CD14-positive monocyte (primary cell): Measurements from ENCODE around the gene CYP46A1. TPM values are rescaled to one million over a fixed set of nuclear protein-coding genes. Genes with fewer than 3 reads are reported as not detected.

Source experiments
- DNase-seq, 3 donors: peaks; one replicate each; pipeline ENCODE4 v3.0.0-alpha.2; 2011 to 2022
- H2AFZ ChIP-seq: 2 replicates; pipeline ENCODE4 v1.6.0; 2012; ENCODE audit warnings: mild to moderate bottlenecking, low read depth, low read length, inconsistent platforms; ENCODE audit not compliant: insufficient read depth, poor library complexity, severe bottlenecking
- H3K27ac ChIP-seq, 2 donors: 1 replicate in 1 of 2; 2 replicates in 1 of 2; pipeline ENCODE4 v1.5.1; 2012 to 2013; ENCODE audit warnings: low read length in 2 of 2, control low read depth in 1 of 2, inconsistent platforms in 1 of 2, low read depth in 1 of 2, mild to moderate bottlenecking in 1 of 2
- H3K27me3 ChIP-seq, 2 donors: one replicate each; pipeline versions ENCODE4 v1.6.0 to v1.6.1; 2011 to 2013; ENCODE audit warnings: low read length in 2 of 2; ENCODE audit not compliant: control insufficient read depth in 2 of 2, insufficient read depth in 2 of 2
- H3K36me3 ChIP-seq, 2 donors: replicated peaks in 1 of 2; 1 replicate in 1 of 2; 2 replicates in 1 of 2; pipeline versions ENCODE4 v1.5.1 to v1.6.1; 2012 to 2013; ENCODE audit warnings: low read length in 2 of 2, control low read depth in 1 of 2, inconsistent platforms in 1 of 2, mild to moderate bottlenecking in 1 of 2; ENCODE audit not compliant: insufficient read depth in 2 of 2, control insufficient read depth in 1 of 2
- H3K4me1 ChIP-seq, 2 donors: 1 replicate in 1 of 2; 2 replicates in 1 of 2; pipeline versions ENCODE4 v1.5.1 to v1.6.1; 2012 to 2013; ENCODE audit warnings: low read length in 2 of 2, control low read depth in 1 of 2, inconsistent platforms in 1 of 2, mild to moderate bottlenecking in 1 of 2, moderate library complexity in 1 of 2; ENCODE audit not compliant: insufficient read depth in 2 of 2, control insufficient read depth in 1 of 2
- H3K4me2 ChIP-seq: replicated peaks from 2 replicates; pipeline ENCODE3; 2012; ENCODE audit warnings: low read length, moderate library complexity, mild to moderate bottlenecking; ENCODE audit not compliant: poor library complexity, severe bottlenecking; ENCODE audit errors: extremely low read depth
- H3K4me3 ChIP-seq, 3 experiments: fragments of 200-600 bp in 1 of 3; sonication (generic) in 1 of 3; replicated peaks in 1 of 3; 1 replicate in 2 of 3; 2 replicates in 1 of 3; pipeline ENCODE4 v1.5.1; 2011 to 2013; ENCODE audit warnings: low read length in 3 of 3, mild to moderate bottlenecking in 3 of 3, control low read depth in 2 of 3, low read depth in 2 of 3, inconsistent platforms in 1 of 3, moderate library complexity in 1 of 3
- H3K79me2 ChIP-seq: 2 replicates; pipeline ENCODE4 v1.6.0; 2012; ENCODE audit warnings: mild to moderate bottlenecking, control low read depth, inconsistent platforms, low read length, moderate library complexity; ENCODE audit not compliant: insufficient read depth
- H3K9ac ChIP-seq: 2 replicates; pipeline ENCODE4 v1.6.0; 2017; ENCODE audit warnings: low read length, mild to moderate bottlenecking; ENCODE audit not compliant: insufficient read depth, poor library complexity, severe bottlenecking
- H3K9me3 ChIP-seq, 2 donors: replicated peaks in 1 of 2; 1 replicate in 1 of 2; 2 replicates in 1 of 2; pipeline versions ENCODE4 v1.5.1 to v1.6.1; 2012 to 2013; ENCODE audit warnings: low read length in 2 of 2, control low read depth in 1 of 2; ENCODE audit not compliant: control insufficient read depth in 1 of 2, insufficient read depth in 1 of 2
- H4K20me1 ChIP-seq: 2 replicates; pipeline ENCODE4 v1.6.0; 2012; ENCODE audit warnings: mild to moderate bottlenecking, low read length, control low read depth, moderate library complexity; ENCODE audit not compliant: insufficient read depth
- H3K27ac Mint-ChIP-seq, 7 donors: one replicate each; pipeline ENCODE4 v1.8.0; 2020; ENCODE audit warnings: mild to moderate bottlenecking in 7 of 7, mixed read lengths in 7 of 7, moderate library complexity in 6 of 7, inconsistent platforms in 2 of 7
- H3K27me3 Mint-ChIP-seq, 3 donors: one replicate each; pipeline ENCODE4 v1.8.0; 2021 to 2022; ENCODE audit warnings: low read depth in 3 of 3, mild to moderate bottlenecking in 3 of 3, mixed read lengths in 3 of 3, moderate library complexity in 3 of 3, inconsistent platforms in 1 of 3
- H3K36me3 Mint-ChIP-seq, 2 donors: one replicate each; pipeline ENCODE4 v1.8.0; 2020; ENCODE audit warnings: mixed read lengths in 2 of 2, inconsistent platforms in 1 of 2, mild to moderate bottlenecking in 1 of 2
- H3K4me1 Mint-ChIP-seq: one replicate; pipeline ENCODE4 v1.8.0; 2020; ENCODE audit warnings: mild to moderate bottlenecking, mixed read lengths
- H3K4me3 Mint-ChIP-seq, 2 donors: one replicate each; pipeline ENCODE4 v1.8.0; 2020; ENCODE audit warnings: mild to moderate bottlenecking in 2 of 2, mixed read lengths in 2 of 2, moderate library complexity in 1 of 2
- H3K9me3 Mint-ChIP-seq, 7 donors: one replicate each; pipeline ENCODE4 v1.8.0; 2020 to 2022; ENCODE audit warnings: mixed read lengths in 7 of 7, mild to moderate bottlenecking in 6 of 7, moderate library complexity in 6 of 7, inconsistent platforms in 2 of 7
- CTCF ChIP-seq: fragments of 200-600 bp; IDR thresholded peaks from one replicate; pipeline ENCODE4 v1.8.0; 2022; ENCODE audit warnings: antibody characterized with exemption, mild to moderate bottlenecking
- WGBS: methylation state at CpG from one replicate; pipeline ENCODE4 v1.1.5; 2013; ENCODE audit warnings: missing lambda C conversion rate; ENCODE audit not compliant: insufficient coverage; 5-methylcytosine and 5-hydroxymethylcytosine counted together
- intact Hi-C, 2 donors: fragments of 100-400 bp; cut with micrococcal nuclease; formaldehyde crosslinking; loops; one replicate each; pipeline versions ENCODE4 v1.15.0 to v1.15.1; 2023
- polyA plus RNA-seq, 3 donors: library from polyadenylated mRNA; depleted of rRNA in 1 of 3; unstranded in 2 of 3; stranded (reverse) in 1 of 3; fragments of 300-500 nt in 2 of 3; fragments of >200 nt in 1 of 3; fragmentation: Illumina TruSeq in 2 of 3; gene quantifications; 1 replicate in 2 of 3; 2 replicates in 1 of 3; pipeline ENCODE4 v1.2.3, GENCODE V29; 2012 to 2021

The CYP46A1 gene
- polyA plus RNA-seq, 3 donors: not detected

- H3K36me3 Mint-ChIP-seq: no peaks in the 10 kb centered on the region
- H2AFZ ChIP-seq: no peak overlapping the region
Observed at GRCh38 chr14:99696929-99697328, 12.8 kb downstream of the CYP46A1 start.

GRCh38 chr14:99698236-99698635, 14.1 kb downstream of the CYP46A1 start:
- Histone ChIP-seq H3K27me3 (peaks cover 3 to 6% of the 10 kb centered on the region in 2 donors), H3K4me1 (no peaks in the 10 kb centered on the region), H3K9ac (no peak overlapping the region), H3K36me3 (no peaks in the 10 kb centered on the region), H4K20me1 (no peaks in the 10 kb centered on the region), H3K9me3 (peaks cover 5 to 7% of the 10 kb centered on the region in 2 donors), H3K79me2 (no peaks in the 10 kb centered on the region), H3K4me3 (no peak overlapping the region), H2AFZ (no peak overlapping the region), H3K4me2 (no peak overlapping the region), H3K27ac (no peak overlapping the region)
- Mint-ChIP-seq H3K4me3 (no peak overlapping the region), H3K27ac (no peak overlapping the region), H3K36me3 (peaks cover 0 to under 1% of the 10 kb centered on the region in 2 donors), H3K9me3 (peaks cover 5 to 16% (median 9%) of the 10 kb centered on the region in 7 donors), H3K4me1 (peaks cover 5% of the 10 kb centered on the region), H3K27me3 (peaks cover 6 to 26% (median 10%) of the 10 kb centered on the region in 3 donors)
- intact Hi-C loops: no loop called here
- TF ChIP-seq CTCF: no peak
- WGBS: 100% methylated on average over 3 of the region's 6 CpGs
- no peak for DNase-seq

More at GRCh38 chr14:99696929-99697328, 12.8 kb downstream of the CYP46A1 start:
- Mint-ChIP-seq H3K27me3 (peaks cover 6 to 26% (median 16%) of the 10 kb centered on the region in 3 donors), H3K9me3 (peaks cover 0 to 11% (median 4%) of the 10 kb centered on the region in 7 donors), H3K4me1 (peaks cover 5% of the 10 kb centered on the region), H3K27ac (peak overlapping the region in 1 of 7 donors; percentile 32), H3K4me3 (no peak overlapping the region)
- H3K9ac ChIP-seq: no peak overlapping the region
- H4K20me1 ChIP-seq: no peaks in the 10 kb centered on the region
- H3K9me3 ChIP-seq: peaks cover 0 to 3% of the 10 kb centered on the region in 2 donors
- no peaks in the 10 kb centered on the region for H3K79me2 ChIP-seq
- DNase-seq: no peak
- intact Hi-C loops: no loop called here
- no peak for TF ChIP-seq CTCF
- no peak overlapping the region for H3K27ac ChIP-seq
- no peak overlapping the region for H3K4me3 ChIP-seq
- peaks cover 3 to 6% of the 10 kb centered on the region in 2 donors for H3K27me3 ChIP-seq
- H3K4me1 ChIP-seq: no peaks in the 10 kb centered on the region
- no peak overlapping the region for H3K4me2 ChIP-seq
- no peaks in the 10 kb centered on the region for H3K36me3 ChIP-seq
- 83% methylated on average over 3 of the region's 4 CpGs for WGBS
